GM13977 (cell line): Measurements from ENCODE around the gene IL2RA.
A peak's percentile ranks its signal among the peaks of the same experiment; 100 is the strongest.

Experiments
- DNase-seq: peaks from one replicate; pipeline ENCODE4 v3.0.0; 2012; ENCODE audit warnings: low spot score
- in situ Hi-C: fragments of 300-500 bp; cut with MboI; formaldehyde crosslinking; loops from one replicate; pipeline ENCODE4 v1.12.0; 2022; ENCODE audit warnings: low sequenced_read_pairs, low pct_unique_long_range_greater_than_20kb, mixed read lengths, inconsistent platforms; ENCODE audit not compliant: unreplicated experiment
- TF ChIP-seq, protein P1 (sequence below): IDR thresholded peaks from 2 replicates; pipeline ENCODE4 v1.5.1; 2012; ENCODE audit warnings: mild to moderate bottlenecking, control low read depth; ENCODE audit not compliant: insufficient read depth; ENCODE audit errors: extremely low read depth, missing control alignments

The IL2RA gene

DNA sequence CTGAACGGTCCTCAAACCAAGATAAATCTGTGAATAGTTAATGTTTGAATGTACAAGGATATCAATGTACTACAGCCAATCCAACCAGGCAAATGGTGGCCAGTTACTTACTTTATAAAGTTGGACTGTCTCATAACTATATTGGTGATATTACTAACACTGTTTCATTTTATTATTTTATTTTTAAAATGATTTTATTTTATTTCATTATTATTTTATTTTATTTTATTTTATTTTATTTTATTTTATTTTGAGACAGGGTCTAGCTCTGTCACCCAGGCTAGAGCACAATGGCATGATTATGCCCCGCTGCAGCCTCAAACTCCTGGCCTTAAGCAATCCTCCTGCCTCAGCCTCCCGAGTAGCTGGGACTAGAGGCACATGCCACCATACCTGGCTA is 91.6 kb downstream of the IL2RA start:
- in situ Hi-C loops, result no loop called here
- DNase-seq, result no peak
- TF ChIP-seq, protein P1, sequence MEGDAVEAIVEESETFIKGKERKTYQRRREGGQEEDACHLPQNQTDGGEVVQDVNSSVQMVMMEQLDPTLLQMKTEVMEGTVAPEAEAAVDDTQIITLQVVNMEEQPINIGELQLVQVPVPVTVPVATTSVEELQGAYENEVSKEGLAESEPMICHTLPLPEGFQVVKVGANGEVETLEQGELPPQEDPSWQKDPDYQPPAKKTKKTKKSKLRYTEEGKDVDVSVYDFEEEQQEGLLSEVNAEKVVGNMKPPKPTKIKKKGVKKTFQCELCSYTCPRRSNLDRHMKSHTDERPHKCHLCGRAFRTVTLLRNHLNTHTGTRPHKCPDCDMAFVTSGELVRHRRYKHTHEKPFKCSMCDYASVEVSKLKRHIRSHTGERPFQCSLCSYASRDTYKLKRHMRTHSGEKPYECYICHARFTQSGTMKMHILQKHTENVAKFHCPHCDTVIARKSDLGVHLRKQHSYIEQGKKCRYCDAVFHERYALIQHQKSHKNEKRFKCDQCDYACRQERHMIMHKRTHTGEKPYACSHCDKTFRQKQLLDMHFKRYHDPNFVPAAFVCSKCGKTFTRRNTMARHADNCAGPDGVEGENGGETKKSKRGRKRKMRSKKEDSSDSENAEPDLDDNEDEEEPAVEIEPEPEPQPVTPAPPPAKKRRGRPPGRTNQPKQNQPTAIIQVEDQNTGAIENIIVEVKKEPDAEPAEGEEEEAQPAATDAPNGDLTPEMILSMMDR, result no peak

DNA sequence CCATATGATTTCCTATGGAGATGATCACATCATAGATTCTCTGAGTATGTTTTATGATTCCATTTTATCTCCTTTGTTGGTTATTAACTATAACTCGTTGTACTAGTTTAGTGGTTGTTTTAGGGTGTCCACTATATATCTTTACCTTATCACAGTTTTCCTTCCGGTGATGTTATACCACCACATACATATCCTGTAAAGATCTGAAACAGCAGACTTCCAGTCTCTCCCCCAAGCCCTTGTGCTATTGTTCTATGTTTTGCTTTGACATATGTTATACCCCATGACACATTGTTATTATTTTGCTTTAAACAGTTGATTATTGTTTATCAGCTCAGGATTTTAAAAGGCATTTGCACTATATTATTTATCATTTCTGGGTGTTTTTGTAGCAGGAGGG is 92.1 kb downstream of the IL2RA start:
- TF ChIP-seq, protein P1, result no peak
- in situ Hi-C loops, result no loop called here
- no peak for DNase-seq

DNA sequence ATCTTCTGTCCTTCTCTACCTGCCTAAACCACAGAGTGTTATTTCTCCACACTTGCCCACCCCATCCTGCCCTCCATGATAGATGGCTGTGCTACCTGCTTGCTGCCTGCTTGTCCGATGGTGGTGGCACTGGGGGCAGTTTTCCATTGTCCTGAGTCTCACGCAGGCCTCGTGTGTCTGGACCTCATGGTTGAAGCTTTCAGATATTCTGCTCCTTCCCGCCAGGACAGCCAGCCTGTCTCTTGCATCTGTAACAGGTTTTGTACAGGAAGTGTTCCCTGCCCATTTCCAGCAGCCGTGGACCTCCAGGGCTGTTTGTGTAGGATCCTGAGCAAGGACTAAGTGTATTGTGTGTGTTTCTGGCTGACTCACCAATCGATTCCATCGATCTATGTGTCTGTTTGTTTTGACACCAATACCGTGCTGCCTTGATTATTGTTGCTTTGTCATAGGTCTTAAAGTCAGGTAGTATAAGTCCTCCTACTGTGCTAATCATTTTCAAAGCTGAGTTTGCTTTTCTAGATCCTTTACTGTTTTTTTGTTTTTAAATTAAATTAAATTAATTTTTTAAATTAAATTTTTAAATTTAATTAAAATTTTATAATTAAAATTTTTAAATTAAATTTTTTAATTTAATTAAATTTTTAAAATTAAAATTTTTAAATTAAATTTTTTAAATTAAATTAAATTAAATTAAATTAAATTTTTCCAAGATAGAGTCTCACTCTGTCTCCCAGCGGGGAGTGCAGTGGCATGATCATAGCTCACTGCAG is 93.3 kb downstream of the IL2RA start:
- TF ChIP-seq, protein P1, result no peak
- DNase-seq, result no peak
- in situ Hi-C loops, result no loop called here

DNA sequence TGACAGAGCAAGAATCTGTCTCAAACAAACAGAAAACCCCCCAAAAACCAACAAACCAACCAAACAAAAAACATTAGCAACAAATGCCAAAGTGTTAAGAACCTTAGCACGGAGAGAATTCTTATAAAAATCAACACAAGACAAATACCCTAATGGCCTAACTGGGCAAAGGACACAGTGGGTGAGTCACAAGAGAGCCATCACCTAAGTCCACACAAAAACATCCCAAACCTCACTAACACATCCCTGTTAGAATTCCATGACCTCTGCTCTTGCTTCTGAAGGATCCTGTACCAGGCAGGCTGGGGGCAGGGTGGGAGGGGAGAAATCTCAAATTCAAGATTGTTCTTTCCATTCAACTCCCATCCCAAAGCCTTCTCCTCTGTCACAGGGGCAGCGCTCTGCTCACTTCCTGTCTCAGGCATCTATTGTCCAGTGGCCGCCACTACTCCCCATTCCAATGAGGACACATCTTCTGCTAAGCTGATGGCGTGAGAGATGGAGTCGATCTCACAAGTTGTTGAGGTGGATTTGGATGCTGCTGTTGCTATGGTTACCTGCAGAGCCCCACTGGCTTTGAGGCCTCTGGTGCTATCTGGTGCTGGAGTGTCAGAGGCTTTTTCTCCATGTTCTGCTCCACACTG is 94.0 kb downstream of the IL2RA start:
- DNase-seq, result no peak
- TF ChIP-seq, protein P1, result no peak
- in situ Hi-C loops, result no loop called here

DNA sequence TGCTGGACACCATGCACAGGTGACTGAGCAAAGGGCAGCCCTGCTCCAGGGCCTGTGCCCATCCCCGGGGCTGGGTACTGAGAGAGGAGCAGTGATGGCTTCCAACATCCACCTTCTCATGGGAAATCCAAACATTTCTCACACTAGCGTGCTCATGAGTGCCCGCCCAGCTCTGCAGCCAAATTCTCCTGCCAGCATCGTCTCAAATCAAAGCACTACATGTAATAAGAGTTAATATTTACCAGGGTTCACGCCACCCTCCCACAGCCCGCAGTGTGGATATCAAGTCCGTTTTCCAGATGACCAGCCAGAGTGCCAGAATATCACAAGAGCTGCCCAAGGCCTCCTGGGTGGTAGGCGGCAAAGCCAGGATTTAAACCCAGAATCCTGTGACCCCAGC is 96.9 kb downstream of the IL2RA start:
- DNase-seq, result peak; percentile 7

DNA sequence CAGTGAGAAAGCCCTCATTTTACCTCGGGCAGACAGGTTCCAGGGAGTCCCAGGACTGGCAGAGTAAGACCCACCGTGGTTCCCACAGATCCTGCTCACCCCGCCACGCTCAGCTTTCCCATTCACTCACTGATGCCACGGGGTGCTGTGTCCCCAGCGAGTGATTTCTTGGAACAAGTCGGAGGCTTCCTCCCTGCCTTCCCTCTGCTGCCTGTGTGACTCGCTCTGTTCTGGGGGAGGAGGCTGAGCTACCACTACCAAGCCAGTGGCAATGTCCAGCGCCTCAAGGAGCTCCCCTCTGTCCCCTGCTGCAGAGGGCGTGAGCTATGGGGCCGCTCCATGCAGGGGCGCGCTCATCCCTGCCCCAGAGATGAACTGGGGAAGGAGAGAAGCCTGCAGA is 97.4 kb downstream of the IL2RA start:
- in situ Hi-C loops, result no loop called here
- DNase-seq, result peak; percentile 2
- TF ChIP-seq, protein P1, result no peak

More for the DNA sequence above, 96.9 kb downstream of the IL2RA start:
- in situ Hi-C loops, result no loop called here
- TF ChIP-seq, protein P1, result no peak
